Testis (tissue), 2 donors: ENCODE measurements around the gene TOMT.
"Not testable (repeated sequence)": the region's sequence is repeated elsewhere in the genome, so short reads cannot be mapped to it uniquely, and the experiment has no call there.

Source experiments
- POLR2A ChIP-seq: fragments of 450-650 bp; IDR thresholded peaks from one replicate; pipeline ENCODE4 v1.6.1; 2017; ENCODE audit warnings: antibody characterized with exemption, mild to moderate bottlenecking, moderate library complexity
- TF ChIP-seq, protein P1 (sequence below), 3 experiments: fragments of 450-650 bp in 2 of 3; fragments of 200-600 bp in 1 of 3; sonication (generic) in 1 of 3; IDR thresholded peaks; one replicate each; pipeline ENCODE4 v1.5.1; 2016 to 2019; ENCODE audit warnings: antibody characterized with exemption in 3 of 3, mild to moderate bottlenecking in 2 of 3, moderate library complexity in 1 of 3

DNA sequence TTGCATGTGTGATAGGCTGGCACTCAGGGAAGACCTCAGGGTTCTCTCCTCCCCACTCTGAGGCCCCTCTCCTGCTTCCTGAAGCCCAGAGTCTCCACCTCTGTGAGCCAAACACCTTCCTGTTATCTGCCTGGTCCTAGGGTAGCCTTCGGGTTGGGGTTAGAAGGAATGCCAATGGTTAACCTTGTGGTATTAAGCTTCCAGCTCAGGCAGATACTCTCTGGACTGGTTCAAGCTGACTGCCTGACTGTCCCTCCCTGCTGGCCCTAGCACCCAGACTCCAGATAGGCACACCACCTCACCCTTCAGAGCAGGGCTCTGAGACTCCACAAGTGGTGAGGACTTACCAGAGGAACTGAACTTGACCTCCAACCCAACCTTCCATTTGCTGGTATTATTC lies 36.8 kb downstream of the TOMT start:
- TF ChIP-seq, protein P1, sequence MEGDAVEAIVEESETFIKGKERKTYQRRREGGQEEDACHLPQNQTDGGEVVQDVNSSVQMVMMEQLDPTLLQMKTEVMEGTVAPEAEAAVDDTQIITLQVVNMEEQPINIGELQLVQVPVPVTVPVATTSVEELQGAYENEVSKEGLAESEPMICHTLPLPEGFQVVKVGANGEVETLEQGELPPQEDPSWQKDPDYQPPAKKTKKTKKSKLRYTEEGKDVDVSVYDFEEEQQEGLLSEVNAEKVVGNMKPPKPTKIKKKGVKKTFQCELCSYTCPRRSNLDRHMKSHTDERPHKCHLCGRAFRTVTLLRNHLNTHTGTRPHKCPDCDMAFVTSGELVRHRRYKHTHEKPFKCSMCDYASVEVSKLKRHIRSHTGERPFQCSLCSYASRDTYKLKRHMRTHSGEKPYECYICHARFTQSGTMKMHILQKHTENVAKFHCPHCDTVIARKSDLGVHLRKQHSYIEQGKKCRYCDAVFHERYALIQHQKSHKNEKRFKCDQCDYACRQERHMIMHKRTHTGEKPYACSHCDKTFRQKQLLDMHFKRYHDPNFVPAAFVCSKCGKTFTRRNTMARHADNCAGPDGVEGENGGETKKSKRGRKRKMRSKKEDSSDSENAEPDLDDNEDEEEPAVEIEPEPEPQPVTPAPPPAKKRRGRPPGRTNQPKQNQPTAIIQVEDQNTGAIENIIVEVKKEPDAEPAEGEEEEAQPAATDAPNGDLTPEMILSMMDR (IDR thresholded peaks at IDR 0.05): not testable (repeated sequence)
- TF ChIP-seq POLR2A: not testable (repeated sequence)
